IMR-90 (cell line): ENCODE results near the gene CPED1.

Experiments
- BHLHE40 ChIP-seq: fragments of 150-350 bp; IDR thresholded peaks from 2 replicates; pipeline ENCODE4 v1.6.1; 2016; ENCODE audit warnings: mild to moderate bottlenecking, low read depth, low read length
- CEBPB ChIP-seq: IDR thresholded peaks from 2 replicates; pipeline ENCODE4 v1.6.1; 2012; ENCODE audit warnings: low read depth, low read length, improper control_type of control experiment
- CTCF ChIP-seq: conservative IDR thresholded peaks from 2 replicates; pipeline ENCODE4 v1.5.1; 2012; ENCODE audit warnings: mild to moderate bottlenecking, low read depth, low read length, improper control_type of control experiment
- ELK1 ChIP-seq: fragments of 150-350 bp; IDR thresholded peaks from 2 replicates; pipeline ENCODE4 v1.6.1; 2016; ENCODE audit warnings: low read depth, mild to moderate bottlenecking, low read length, moderate library complexity, borderline replicate concordance
- FOS ChIP-seq: fragments of 150-350 bp; IDR thresholded peaks from 2 replicates; pipeline ENCODE4 v1.6.1; 2016; ENCODE audit warnings: low read depth, low read length
- MAZ ChIP-seq: IDR thresholded peaks from 2 replicates; pipeline ENCODE4 v1.6.1; 2012; ENCODE audit warnings: low read depth, mild to moderate bottlenecking, low read length, improper control_type of control experiment, moderate library complexity, borderline replicate concordance
- POLR2A ChIP-seq: IDR thresholded peaks from 2 replicates; pipeline ENCODE4 v1.6.1; 2012; ENCODE audit warnings: mild to moderate bottlenecking, low read depth, low read length
- RAD21 ChIP-seq: IDR thresholded peaks from 2 replicates; pipeline ENCODE4 v1.6.1; 2012; ENCODE audit warnings: low read length, improper control_type of control experiment

- TF ChIP-seq CTCF (no peak), BHLHE40 (no peak), FOS (no peak), MAZ (no peak), POLR2A (no peak), CEBPB (no peak), RAD21 (no peak), ELK1 (no peak)
Measured at GRCh38 chr7:121140790-121141189, 152.3 kb downstream of the CPED1 start.
